HEK293 (cell line): ENCODE results near the gene PRMT2.

Experiments
- OSR2 ChIP-seq: fragments of 450-650 bp; formaldehyde crosslinking; IDR thresholded peaks from 2 replicates; pipeline ENCODE4 v1.5.1; 2016; ENCODE audit warnings: missing biosample characterization, missing genetic modification characterization
- SP2 ChIP-seq: fragments of 450-650 bp; formaldehyde crosslinking; IDR thresholded peaks from 2 replicates; pipeline ENCODE4 v1.5.1; 2016; ENCODE audit warnings: missing biosample characterization, missing genetic modification characterization
- SP7 ChIP-seq: fragments of 450-650 bp; formaldehyde crosslinking; IDR thresholded peaks from 2 replicates; pipeline ENCODE4 v1.5.1; 2016; ENCODE audit warnings: missing biosample characterization, missing genetic modification characterization
- ZEB2 ChIP-seq: fragments of 450-650 bp; formaldehyde crosslinking; IDR thresholded peaks from 2 replicates; pipeline ENCODE4 v1.5.1; 2016; ENCODE audit warnings: missing biosample characterization, missing genetic modification characterization
- ZFP37 ChIP-seq: fragments of 450-650 bp; formaldehyde crosslinking; IDR thresholded peaks from 2 replicates; pipeline ENCODE4 v1.5.1; 2016; ENCODE audit warnings: missing biosample characterization, missing genetic modification characterization
- ZNF140 ChIP-seq: fragments of 450-650 bp; formaldehyde crosslinking; IDR thresholded peaks from 2 replicates; pipeline ENCODE4 v1.5.1; 2016; ENCODE audit warnings: missing biosample characterization, missing genetic modification characterization
- ZNF184 ChIP-seq: fragments of 450-650 bp; IDR thresholded peaks from 2 replicates; pipeline ENCODE4 v1.5.1; 2018; ENCODE audit warnings: missing biosample characterization, mild to moderate bottlenecking, missing genetic modification characterization
- ZNF335 ChIP-seq: fragments of 450-650 bp; formaldehyde crosslinking; conservative IDR thresholded peaks from 2 replicates; pipeline ENCODE4 v1.5.1; 2016; ENCODE audit warnings: missing biosample characterization, missing genetic modification characterization
- ZNF341 ChIP-seq: fragments of 450-650 bp; formaldehyde crosslinking; IDR thresholded peaks from 2 replicates; pipeline ENCODE4; 2016; ENCODE audit warnings: low read depth, missing biosample characterization, missing genetic modification characterization
- ZNF37A ChIP-seq: fragments of 450-650 bp; IDR thresholded peaks from 2 replicates; pipeline ENCODE4 v1.5.1; 2018; ENCODE audit warnings: missing biosample characterization, missing genetic modification characterization
- ZNF423 ChIP-seq: fragments of 450-650 bp; formaldehyde crosslinking; IDR thresholded peaks from 2 replicates; pipeline ENCODE4 v1.5.1; 2016; ENCODE audit warnings: missing biosample characterization, missing genetic modification characterization
- ZNF514 ChIP-seq: fragments of 450-650 bp; formaldehyde crosslinking; IDR thresholded peaks from 2 replicates; pipeline ENCODE4 v1.5.1; 2016; ENCODE audit warnings: missing biosample characterization, missing genetic modification characterization
- ZNF549 ChIP-seq: fragments of 450-650 bp; IDR thresholded peaks from 2 replicates; pipeline ENCODE4 v1.5.1; 2018; ENCODE audit warnings: missing biosample characterization, missing genetic modification characterization, mild to moderate bottlenecking, inconsistent platforms, moderate library complexity
- ZNF610 ChIP-seq: fragments of 450-650 bp; formaldehyde crosslinking; IDR thresholded peaks from 2 replicates; pipeline ENCODE4 v1.5.1; 2016; ENCODE audit warnings: missing biosample characterization, missing genetic modification characterization, borderline replicate concordance
- ZNF768 ChIP-seq: fragments of 450-650 bp; formaldehyde crosslinking; IDR thresholded peaks from 2 replicates; pipeline ENCODE4 v1.5.1; 2018; ENCODE audit warnings: missing biosample characterization, mild to moderate bottlenecking, missing genetic modification characterization
- ZXDB ChIP-seq: fragments of 450-650 bp; formaldehyde crosslinking; IDR thresholded peaks from 2 replicates; pipeline ENCODE4 v1.5.1; 2016; ENCODE audit warnings: missing biosample characterization, missing genetic modification characterization
- TF ChIP-seq, protein P1 (sequence below): IDR thresholded peaks from 2 replicates; pipeline ENCODE4 v1.6.1; 2011; ENCODE audit warnings: mild to moderate bottlenecking, low read depth, low read length, borderline replicate concordance
- TF ChIP-seq, protein P2 (sequence below): fragments of 450-650 bp; formaldehyde crosslinking; conservative IDR thresholded peaks from 2 replicates; pipeline ENCODE4 v1.5.1; 2016; ENCODE audit warnings: low read depth, missing biosample characterization, missing genetic modification characterization
- TF ChIP-seq, protein P3 (sequence below): fragments of 450-650 bp; formaldehyde crosslinking; IDR thresholded peaks from 2 replicates; pipeline ENCODE4 v1.5.1; 2016; ENCODE audit warnings: missing biosample characterization, missing genetic modification characterization
- TF ChIP-seq, protein P4 (sequence below): fragments of 450-650 bp; formaldehyde crosslinking; IDR thresholded peaks from 2 replicates; pipeline ENCODE4 v1.5.1; 2016; ENCODE audit warnings: missing biosample characterization, missing genetic modification characterization
- TF ChIP-seq, protein P5 (sequence below): fragments of 450-650 bp; formaldehyde crosslinking; IDR thresholded peaks from 2 replicates; pipeline ENCODE4 v1.5.1; 2016; ENCODE audit warnings: missing biosample characterization, missing genetic modification characterization
- TF ChIP-seq, protein P6 (sequence below): fragments of 450-650 bp; formaldehyde crosslinking; IDR thresholded peaks from 2 replicates; pipeline ENCODE4 v1.5.1; 2016; ENCODE audit warnings: missing biosample characterization, missing genetic modification characterization
- TF ChIP-seq, protein P7 (sequence below): fragments of 450-650 bp; formaldehyde crosslinking; optimal IDR thresholded peaks from 2 replicates; pipeline ENCODE3; 2016; ENCODE audit warnings: missing biosample characterization, mild to moderate bottlenecking, missing genetic modification characterization

The PRMT2 gene

DNA sequence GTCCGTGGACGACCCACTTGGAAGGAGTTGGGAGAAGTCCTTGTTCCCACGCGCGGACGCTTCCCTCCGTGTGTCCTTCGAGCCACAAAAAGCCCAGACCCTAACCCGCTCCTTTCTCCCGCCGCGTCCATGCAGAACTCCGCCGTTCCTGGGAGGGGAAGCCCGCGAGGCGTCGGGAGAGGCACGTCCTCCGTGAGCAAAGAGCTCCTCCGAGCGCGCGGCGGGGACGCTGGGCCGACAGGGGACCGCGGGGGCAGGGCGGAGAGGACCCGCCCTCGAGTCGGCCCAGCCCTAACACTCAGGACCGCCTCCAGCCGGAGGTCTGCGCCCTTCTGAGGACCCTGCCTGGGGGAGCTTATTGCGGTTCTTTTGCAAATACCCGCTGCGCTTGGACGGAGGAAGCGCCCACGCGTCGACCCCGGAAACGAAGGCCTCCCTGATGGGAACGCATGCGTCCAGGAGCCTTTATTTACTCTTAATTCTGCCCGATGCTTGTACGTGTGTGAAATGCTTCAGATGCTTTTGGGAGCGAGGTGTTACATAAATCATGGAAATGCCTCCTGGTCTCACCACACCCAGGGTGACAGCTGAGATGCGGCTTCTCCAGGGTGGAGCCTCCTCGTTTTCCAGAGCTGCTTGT lies 32.4 kb downstream of the PRMT2 start (continued):
- TF ChIP-seq ZNF37A (tag by site-specific recombination): no peak
- TF ChIP-seq, protein P1, sequence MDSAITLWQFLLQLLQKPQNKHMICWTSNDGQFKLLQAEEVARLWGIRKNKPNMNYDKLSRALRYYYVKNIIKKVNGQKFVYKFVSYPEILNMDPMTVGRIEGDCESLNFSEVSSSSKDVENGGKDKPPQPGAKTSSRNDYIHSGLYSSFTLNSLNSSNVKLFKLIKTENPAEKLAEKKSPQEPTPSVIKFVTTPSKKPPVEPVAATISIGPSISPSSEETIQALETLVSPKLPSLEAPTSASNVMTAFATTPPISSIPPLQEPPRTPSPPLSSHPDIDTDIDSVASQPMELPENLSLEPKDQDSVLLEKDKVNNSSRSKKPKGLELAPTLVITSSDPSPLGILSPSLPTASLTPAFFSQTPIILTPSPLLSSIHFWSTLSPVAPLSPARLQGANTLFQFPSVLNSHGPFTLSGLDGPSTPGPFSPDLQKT: no peak
- no peak for TF ChIP-seq ZNF549 (tag by site-specific recombination)
- TF ChIP-seq ZNF184 (tag by site-specific recombination): 0 out of 2 replicates have a peak, but pooled peaks have one; percentile 19
- TF ChIP-seq SP7: peak; percentile 82
- TF ChIP-seq ZEB2: 0 out of 2 replicates have a peak, but pooled peaks have one; percentile 52
- TF ChIP-seq ZNF514 (tag by site-specific recombination): no peak
- no peak for TF ChIP-seq ZNF140 (tag by site-specific recombination)
- TF ChIP-seq OSR2 (tag by site-specific recombination): peak; percentile 48
- no peak for TF ChIP-seq ZNF423 (tag by site-specific recombination)
- peak; percentile 89 for TF ChIP-seq SP2
- TF ChIP-seq, protein P2, sequence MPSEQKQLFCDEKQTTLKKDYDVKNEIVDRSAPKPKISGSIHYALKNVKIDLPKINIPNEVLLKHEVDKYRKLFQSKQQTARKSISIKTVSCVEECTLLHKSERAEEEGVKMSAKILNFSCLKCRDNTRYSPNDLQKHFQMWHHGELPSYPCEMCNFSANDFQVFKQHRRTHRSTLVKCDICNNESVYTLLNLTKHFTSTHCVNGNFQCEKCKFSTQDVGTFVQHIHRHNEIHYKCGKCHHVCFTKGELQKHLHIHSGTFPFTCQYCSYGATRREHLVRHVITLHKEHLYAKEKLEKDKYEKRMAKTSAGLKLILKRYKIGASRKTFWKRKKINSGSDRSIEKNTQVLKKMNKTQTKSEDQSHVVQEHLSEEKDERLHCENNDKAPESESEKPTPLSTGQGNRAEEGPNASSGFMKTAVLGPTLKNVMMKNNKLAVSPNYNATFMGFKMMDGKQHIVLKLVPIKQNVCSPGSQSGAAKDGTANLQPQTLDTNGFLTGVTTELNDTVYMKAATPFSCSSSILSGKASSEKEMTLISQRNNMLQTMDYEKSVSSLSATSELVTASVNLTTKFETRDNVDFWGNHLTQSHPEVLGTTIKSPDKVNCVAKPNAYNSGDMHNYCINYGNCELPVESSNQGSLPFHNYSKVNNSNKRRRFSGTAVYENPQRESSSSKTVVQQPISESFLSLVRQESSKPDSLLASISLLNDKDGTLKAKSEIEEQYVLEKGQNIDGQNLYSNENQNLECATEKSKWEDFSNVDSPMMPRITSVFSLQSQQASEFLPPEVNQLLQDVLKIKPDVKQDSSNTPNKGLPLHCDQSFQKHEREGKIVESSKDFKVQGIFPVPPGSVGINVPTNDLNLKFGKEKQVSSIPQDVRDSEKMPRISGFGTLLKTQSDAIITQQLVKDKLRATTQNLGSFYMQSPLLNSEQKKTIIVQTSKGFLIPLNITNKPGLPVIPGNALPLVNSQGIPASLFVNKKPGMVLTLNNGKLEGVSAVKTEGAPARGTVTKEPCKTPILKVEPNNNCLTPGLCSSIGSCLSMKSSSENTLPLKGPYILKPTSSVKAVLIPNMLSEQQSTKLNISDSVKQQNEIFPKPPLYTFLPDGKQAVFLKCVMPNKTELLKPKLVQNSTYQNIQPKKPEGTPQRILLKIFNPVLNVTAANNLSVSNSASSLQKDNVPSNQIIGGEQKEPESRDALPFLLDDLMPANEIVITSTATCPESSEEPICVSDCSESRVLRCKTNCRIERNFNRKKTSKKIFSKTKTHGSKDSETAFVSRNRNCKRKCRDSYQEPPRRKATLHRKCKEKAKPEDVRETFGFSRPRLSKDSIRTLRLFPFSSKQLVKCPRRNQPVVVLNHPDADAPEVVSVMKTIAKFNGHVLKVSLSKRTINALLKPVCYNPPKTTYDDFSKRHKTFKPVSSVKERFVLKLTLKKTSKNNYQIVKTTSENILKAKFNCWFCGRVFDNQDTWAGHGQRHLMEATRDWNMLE (tag by site-specific recombination): peak; percentile 68; the same call in 1 of the 2 replicates
- TF ChIP-seq, protein P3, sequence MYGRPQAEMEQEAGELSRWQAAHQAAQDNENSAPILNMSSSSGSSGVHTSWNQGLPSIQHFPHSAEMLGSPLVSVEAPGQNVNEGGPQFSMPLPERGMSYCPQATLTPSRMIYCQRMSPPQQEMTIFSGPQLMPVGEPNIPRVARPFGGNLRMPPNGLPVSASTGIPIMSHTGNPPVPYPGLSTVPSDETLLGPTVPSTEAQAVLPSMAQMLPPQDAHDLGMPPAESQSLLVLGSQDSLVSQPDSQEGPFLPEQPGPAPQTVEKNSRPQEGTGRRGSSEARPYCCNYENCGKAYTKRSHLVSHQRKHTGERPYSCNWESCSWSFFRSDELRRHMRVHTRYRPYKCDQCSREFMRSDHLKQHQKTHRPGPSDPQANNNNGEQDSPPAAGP: peak; percentile 89
- TF ChIP-seq, protein P4, sequence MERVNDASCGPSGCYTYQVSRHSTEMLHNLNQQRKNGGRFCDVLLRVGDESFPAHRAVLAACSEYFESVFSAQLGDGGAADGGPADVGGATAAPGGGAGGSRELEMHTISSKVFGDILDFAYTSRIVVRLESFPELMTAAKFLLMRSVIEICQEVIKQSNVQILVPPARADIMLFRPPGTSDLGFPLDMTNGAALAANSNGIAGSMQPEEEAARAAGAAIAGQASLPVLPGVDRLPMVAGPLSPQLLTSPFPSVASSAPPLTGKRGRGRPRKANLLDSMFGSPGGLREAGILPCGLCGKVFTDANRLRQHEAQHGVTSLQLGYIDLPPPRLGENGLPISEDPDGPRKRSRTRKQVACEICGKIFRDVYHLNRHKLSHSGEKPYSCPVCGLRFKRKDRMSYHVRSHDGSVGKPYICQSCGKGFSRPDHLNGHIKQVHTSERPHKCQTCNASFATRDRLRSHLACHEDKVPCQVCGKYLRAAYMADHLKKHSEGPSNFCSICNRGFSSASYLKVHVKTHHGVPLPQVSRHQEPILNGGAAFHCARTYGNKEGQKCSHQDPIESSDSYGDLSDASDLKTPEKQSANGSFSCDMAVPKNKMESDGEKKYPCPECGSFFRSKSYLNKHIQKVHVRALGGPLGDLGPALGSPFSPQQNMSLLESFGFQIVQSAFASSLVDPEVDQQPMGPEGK: peak; percentile 92
- 0 out of 2 replicates have a peak, but pooled peaks have one; percentile 24 for TF ChIP-seq ZNF610 (tag by site-specific recombination)
- TF ChIP-seq ZNF768 (tag by site-specific recombination): no peak
- peak; percentile 90 for TF ChIP-seq ZNF335 (tag by site-specific recombination)
- TF ChIP-seq, protein P5, sequence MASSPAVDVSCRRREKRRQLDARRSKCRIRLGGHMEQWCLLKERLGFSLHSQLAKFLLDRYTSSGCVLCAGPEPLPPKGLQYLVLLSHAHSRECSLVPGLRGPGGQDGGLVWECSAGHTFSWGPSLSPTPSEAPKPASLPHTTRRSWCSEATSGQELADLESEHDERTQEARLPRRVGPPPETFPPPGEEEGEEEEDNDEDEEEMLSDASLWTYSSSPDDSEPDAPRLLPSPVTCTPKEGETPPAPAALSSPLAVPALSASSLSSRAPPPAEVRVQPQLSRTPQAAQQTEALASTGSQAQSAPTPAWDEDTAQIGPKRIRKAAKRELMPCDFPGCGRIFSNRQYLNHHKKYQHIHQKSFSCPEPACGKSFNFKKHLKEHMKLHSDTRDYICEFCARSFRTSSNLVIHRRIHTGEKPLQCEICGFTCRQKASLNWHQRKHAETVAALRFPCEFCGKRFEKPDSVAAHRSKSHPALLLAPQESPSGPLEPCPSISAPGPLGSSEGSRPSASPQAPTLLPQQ: 0 out of 2 replicates have a peak, but pooled peaks have one; percentile 50
- TF ChIP-seq, protein P6, sequence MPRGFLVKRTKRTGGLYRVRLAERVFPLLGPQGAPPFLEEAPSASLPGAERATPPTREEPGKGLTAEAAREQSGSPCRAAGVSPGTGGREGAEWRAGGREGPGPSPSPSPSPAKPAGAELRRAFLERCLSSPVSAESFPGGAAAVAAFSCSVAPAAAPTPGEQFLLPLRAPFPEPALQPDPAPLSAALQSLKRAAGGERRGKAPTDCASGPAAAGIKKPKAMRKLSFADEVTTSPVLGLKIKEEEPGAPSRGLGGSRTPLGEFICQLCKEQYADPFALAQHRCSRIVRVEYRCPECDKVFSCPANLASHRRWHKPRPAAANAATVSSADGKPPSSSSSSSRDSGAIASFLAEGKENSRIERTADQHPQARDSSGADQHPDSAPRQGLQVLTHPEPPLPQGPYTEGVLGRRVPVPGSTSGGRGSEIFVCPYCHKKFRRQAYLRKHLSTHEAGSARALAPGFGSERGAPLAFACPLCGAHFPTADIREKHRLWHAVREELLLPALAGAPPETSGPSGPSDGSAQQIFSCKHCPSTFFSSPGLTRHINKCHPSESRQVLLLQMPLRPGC (tag by site-specific recombination): no peak
- peak; percentile 38; the same call in 1 of the 2 replicates for TF ChIP-seq ZFP37 (tag by site-specific recombination)
- peak; percentile 22; the same call in 1 of the 2 replicates for TF ChIP-seq ZXDB
- peak; percentile 55 for TF ChIP-seq ZNF341 (tag by site-specific recombination)
- TF ChIP-seq, protein P7, sequence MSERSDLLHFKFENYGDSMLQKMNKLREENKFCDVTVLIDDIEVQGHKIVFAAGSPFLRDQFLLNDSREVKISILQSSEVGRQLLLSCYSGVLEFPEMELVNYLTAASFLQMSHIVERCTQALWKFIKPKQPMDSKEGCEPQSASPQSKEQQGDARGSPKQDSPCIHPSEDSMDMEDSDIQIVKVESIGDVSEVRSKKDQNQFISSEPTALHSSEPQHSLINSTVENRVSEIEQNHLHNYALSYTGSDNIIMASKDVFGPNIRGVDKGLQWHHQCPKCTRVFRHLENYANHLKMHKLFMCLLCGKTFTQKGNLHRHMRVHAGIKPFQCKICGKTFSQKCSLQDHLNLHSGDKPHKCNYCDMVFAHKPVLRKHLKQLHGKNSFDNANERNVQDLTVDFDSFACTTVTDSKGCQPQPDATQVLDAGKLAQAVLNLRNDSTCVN (tag by site-specific recombination): peak; percentile 94
